HuH-7 (cell line): ENCODE measurements around the gene AP3D1.
"Not testable (repeated sequence)": the region's sequence is repeated elsewhere in the genome, so short reads cannot be mapped to it uniquely, and the experiment has no call there.

Experiments used
- DNase-seq: peaks from one replicate; pipeline ENCODE4 v3.0.0; 2011; ENCODE audit warnings: low spot score

AP3D1 gene

GRCh38 chr19:2151339-2152229, at the start of gene AP3D1:
TSS of gene AP3D1 (minus strand) at chr19:2151566. CDS start at chr19:2151334, 232 bp downstream.
- peak; percentile 95 for DNase-seq

- not testable (repeated sequence) for DNase-seq
Measured at GRCh38 chr19:2200624-2201294, 49.4 kb upstream of the AP3D1 start.

GRCh38 chr19:2199861-2200623, 48.7 kb upstream of the AP3D1 start:
- DNase-seq, result no peak

GRCh38 chr19:2199215-2199614, 47.8 kb upstream of the AP3D1 start:
- peak; percentile 56 for DNase-seq

GRCh38 chr19:2198317-2198716, 47.0 kb upstream of the AP3D1 start:
- no peak for DNase-seq

- DNase-seq, result no peak
Measured at GRCh38 chr19:2197270-2197669, 45.9 kb upstream of the AP3D1 start.

- no peak for DNase-seq
Measured at GRCh38 chr19:2195914-2196313, 44.5 kb upstream of the AP3D1 start.

- no peak for DNase-seq
Measured at GRCh38 chr19:2195361-2195760, 44.0 kb upstream of the AP3D1 start.

- no peak for DNase-seq
Measured at GRCh38 chr19:2194513-2195078, 43.2 kb upstream of the AP3D1 start.

- DNase-seq, result no peak
Measured at GRCh38 chr19:2193807-2194206, 42.4 kb upstream of the AP3D1 start.

- DNase-seq, result no peak
Measured at GRCh38 chr19:2192862-2193261, 41.5 kb upstream of the AP3D1 start.

- no peak for DNase-seq
Measured at GRCh38 chr19:2191456-2192310, 40.3 kb upstream of the AP3D1 start.

GRCh38 chr19:2190848-2191455, 39.6 kb upstream of the AP3D1 start:
- no peak for DNase-seq

- no peak for DNase-seq
Measured at GRCh38 chr19:2189880-2190279, 38.5 kb upstream of the AP3D1 start.

- no peak for DNase-seq
Measured at GRCh38 chr19:2188708-2189385, 37.5 kb upstream of the AP3D1 start.

GRCh38 chr19:2187159-2187558, 35.8 kb upstream of the AP3D1 start:
- DNase-seq, result no peak

GRCh38 chr19:2186071-2186846, 34.9 kb upstream of the AP3D1 start:
- no peak for DNase-seq

- DNase-seq, result no peak
Measured at GRCh38 chr19:2185734-2186070, 34.3 kb upstream of the AP3D1 start.

- no peak for DNase-seq
Measured at GRCh38 chr19:2184422-2184975, 33.1 kb upstream of the AP3D1 start.
